ENCODE measurements around the gene ST3GAL5.
A peak's percentile ranks its signal among the peaks of the same experiment; 100 is the strongest.
"Not testable (repeated sequence)": the region's sequence is repeated elsewhere in the genome, so short reads cannot be mapped to it uniquely, and the experiment has no call there.

The ST3GAL5 gene

DNA sequence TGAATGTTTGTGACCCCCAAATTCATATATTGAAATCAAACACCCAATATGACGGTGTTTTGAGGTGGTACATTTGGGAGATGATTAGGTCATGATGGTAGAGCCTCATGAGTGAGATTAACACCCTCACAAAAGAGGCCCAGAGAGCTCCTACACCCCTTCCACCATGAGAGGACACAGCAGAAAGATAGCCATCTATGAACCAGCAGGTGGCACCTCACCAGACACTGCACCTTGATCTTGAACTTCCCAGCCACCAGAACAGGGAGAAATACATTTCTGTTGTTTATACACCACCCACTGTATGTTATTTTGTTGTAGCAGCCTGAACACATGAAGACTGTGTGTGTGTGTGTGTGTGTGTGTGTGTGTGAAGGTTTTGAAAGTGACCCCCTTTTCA is 58.1 kb downstream of the ST3GAL5 start:
- DNase-seq: no peak

DNA sequence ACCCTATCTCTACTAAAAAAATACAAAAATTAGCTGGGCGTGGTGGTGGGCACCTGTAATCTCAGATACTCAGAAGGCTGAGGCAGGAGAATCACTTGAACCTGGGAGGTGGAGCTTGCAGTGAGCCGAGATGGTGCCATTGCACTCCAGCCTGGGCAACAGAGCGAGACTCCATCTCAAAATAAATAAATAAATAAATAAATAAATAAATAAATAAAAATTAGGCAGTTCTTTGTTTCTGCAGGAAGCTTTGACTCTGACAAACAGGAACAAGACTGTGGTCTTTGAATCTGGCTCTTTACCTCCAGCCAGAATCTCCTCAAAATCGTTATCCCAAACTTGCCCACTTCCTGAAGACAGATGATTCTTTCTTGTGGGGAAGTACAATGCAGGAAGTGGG is 59.4 kb downstream of the ST3GAL5 start:
- not testable (repeated sequence) for DNase-seq

DNA sequence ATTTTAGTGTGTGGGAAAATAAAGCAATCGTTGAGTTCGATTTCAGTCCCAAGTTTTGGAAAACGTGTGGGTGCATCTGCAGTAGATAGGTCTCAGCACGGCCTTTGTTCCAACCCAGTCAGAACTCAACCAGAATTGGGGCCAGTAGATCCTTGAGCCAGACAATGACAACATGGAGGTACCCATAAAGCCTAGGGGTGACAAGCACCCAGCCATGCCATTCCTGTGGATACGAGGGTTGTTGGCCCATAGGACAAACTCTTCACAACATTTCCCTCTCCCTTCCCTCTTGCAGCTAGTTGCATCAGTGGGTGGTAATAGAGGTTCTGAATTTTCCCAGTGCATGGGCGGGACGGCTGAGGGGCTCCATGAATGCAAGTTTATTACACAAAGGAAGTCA is 60.1 kb downstream of the ST3GAL5 start:
- DNase-seq: no peak

DNA sequence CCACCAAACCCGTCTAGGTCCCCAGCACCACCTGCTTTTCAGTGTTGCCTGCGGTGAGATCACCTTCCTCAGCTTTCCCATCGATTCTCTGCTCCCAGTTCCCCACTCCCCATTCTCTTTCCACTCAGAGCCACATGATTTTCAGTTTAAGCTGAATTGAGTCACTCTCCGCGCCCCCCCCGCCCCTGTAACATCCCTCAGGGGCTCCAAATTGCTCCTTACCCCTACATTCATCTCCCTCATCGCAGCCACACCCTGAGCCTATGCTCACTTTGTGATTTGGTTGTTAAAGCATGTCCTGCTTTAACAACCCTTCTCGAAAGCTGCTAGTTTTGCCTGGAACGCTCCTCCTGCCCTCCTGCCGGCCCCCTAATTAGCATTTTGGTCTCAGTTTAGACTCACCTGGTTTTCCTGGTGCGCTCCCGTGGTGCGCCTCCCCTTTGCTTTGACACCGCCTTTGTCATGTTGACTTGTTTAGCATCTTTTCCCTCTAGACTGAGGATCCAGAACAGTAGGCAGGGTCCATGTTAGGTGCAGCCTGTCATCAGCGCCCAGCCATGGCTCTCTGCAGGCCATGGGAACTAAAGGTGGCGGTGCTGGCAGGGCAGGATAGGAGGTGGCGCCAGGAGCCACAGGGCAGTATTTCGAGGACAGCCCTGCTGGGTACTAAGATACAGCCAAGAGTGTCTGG is 60.8 kb downstream of the ST3GAL5 start:
- DNase-seq: no peak

DNA sequence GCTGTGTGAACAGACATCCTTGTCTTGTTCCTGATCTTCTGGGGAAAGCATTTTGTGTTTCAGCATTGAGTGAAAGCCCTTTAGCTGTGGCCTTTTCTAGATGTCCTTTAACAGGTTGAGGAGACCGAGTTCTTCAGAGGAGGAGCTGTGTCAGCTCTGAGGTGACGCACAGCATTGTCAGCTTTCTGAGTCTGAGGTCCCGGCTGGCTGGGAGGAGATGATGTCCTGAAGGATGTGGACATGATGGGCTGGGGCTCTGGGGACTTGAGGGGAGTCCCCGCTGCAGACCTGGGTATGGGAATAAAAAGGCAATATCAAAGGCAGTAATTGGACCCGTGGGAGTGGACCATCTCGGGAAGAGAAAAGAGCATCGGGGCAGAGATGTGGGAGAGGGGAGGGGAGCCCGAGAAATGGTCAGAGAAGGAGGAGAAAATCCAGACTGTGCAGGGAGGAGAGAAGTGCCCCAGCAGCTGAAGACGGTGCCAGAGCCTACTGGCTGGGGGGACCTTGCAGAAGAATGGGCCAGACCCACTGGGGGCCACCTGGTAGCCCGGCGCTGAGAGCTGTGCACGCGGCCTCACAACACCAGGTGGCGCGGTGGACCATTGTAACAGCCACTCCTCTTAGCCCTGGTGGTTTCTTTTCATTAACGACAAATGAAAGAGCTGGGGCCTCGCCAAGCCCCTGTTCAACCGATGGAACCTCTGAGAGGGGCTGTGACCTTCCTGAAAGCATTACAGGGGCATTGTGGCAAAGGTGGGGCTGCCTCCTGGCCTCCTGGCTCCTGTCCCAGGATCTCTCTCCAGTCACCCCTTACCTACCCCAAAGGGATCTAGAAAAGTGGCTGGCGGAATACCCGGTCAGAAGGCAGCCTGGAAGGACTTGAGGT is 61.6 kb downstream of the ST3GAL5 start:
- DNase-seq: peak; percentile 88

DNA sequence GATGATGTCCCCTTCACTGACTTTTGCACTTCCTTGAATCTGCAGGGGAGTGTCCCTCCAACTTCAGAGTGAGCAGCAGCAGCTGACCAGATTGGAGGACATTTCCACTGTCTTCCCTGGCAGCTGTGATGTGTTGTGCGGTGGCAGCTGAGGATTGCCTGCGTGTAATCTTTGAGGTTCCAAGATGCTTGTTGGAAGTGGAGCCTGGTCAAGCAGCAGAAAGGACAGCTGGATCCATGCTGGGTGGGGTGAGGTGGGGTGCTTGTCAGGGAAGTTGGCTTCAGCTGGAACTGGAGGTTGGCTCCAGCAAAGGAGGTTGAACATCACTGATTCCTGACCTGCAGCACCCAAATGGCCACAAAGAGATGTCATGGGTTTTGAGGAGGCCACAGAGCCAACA is 64.8 kb downstream of the ST3GAL5 start:
- DNase-seq: no peak

DNA sequence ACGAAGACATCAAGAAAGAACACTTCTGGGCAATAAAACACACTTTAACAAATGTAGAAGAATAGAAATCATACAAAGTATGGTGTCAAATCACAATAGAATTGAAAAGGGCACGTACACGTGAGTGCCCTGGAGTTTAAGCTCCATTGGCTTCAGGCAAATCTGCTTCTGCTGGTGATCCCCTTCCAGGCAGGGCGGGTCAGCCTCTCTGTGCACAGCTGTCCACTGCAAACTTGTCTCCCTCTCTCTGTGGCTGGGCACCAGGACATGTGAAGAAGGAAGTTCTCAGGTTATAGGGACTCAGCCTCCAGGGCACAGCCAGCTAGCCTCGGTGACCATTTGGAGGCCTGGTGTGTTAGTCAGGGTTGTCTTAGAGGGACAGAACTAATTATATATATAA is 66.0 kb downstream of the ST3GAL5 start:
- no peak for DNase-seq

DNA sequence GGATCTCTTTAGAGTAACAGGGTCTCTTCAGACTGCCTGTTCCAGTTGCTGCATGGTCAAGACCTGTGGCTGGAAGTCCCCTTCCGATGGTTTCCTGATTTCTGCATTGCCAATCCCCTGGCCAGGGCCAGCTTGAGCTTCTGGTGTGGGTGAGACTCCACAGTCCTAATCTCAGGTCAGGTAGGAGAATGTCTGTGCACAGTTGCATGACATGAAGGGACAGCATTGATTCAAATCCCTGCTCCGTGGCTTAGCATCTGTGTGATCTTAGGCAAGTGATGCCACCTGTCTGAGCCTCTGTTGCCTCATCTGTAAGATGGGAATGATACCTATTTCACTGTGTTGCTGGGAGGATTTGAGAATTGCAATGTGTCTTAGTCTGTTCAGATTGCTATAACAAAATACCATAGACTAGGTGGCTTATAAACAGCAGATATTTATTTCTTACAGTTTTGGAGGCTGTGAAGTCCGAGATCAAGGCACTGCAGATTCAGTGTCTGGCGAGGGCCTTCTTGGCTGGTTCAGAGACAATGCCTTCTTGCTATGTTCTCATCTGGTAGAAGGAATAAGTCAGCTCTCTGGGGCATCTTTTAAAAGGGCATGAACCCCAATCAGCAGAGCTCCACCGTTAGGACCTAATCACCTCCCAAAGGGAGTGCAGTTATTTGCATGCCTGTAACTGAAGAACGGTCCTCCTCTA is 68.8 kb downstream of the ST3GAL5 start:
- DNase-seq: no peak

DNA sequence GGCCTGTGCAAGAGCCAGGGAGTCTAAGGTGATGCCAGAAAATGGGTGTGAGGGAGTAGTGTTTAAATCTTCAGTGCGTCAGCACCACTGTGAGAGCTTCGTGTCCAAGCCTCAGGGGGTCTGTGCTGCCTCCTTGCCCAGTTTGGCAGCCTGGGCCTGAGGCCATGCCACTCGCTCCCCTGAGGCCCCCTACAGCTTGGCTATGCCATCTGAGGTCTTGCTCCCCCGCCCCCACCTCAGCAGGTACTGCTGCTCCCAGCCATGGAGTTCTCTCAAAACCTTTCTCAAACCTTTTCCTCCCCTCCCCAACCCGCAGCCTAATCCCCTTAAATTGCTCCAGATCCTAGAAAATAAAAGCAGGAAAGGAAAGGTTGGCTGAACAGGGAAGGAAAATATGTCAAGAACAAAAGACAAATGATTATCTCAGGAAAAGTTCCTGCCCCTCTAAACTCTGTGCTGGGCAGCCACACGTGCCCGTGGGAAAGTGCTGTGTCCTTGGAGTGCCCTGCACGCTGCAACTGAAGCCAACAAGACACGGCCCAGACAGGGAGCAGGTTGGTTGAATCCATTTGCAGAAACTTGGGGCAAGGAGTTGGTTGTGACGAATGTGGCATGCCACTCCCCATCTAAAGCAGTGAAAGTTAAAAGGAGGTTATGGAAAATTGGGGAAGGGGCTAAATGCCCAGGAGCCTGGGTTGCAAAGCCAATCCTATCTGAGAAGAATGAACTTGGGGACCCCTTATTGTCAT is 73.8 kb downstream of the ST3GAL5 start:
- DNase-seq: no peak

DNA sequence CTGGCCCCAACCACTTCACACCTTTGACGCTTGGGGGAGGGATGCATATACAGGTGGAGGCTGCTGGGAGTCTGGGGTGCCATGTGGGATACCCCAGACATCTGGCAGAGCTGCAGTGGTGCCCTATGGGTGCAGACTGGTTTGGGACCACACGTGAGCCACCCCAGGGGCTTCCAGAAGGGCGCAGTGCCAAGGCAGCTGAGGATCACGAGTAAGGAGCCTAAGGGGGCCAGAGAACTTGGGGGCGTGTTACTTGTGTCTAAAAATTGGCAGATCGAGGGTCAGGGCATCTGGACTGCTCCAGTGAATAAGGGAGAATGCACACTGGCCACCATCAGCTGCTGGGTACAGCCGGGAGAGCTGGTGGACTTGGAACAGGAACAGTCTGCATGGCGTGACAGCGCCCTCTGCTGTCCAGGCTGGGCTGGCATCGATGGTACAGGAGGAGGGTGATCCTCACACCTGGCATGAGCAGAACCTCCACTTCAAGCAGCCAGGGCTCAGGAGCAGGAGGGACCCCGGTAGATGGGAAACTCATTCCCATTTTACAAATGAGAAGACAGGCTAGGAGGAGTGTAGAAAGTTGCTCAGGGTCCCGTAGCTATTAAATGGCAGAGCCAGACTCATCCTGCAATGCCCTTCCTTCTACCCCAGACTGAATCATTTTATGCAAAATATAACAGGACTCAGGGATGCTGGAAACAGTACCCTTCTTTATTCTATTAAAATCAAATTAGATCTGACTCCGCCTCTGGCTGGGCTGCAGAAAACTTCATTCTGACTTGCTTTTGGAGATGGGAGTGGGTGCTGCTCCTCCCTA is 74.6 kb downstream of the ST3GAL5 start:
- peak; percentile 83 for DNase-seq

DNA sequence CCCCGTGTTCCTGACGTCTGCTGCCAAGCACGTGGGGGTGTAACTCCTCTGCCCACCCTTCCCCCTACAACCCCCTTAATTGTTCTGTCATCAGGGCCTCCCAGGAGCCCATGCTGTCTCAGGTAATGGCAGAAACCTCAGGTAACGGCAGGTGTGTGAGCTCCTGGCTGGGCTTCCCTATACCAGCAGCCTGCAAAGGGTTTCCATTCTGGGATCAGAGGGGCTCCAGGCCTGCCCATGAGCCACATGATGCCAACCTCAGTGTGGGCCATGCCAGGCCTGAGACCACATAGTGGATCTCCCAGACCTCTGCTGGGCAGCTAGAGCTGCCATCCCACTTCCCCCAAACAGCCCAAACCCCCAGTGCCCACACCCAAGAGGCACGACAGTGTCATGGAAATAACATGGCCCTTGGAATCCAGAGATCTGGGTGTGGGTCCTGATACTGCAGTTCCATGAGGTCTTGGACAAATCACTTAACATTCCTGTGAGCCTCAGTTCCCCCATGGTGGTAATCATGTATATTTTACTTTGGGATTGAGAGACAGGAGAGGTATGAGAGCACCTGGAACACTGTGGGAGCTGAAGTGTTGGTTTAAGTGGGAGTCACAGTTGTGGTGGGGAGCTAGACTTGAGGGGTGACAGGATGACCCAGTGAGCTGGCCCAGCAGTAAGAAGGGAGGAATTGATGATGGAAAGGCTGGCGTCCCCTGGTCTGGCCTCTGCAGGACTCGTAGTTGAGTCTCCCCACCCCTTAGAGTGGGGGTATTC is 75.4 kb downstream of the ST3GAL5 start:
- DNase-seq: no peak

DNA sequence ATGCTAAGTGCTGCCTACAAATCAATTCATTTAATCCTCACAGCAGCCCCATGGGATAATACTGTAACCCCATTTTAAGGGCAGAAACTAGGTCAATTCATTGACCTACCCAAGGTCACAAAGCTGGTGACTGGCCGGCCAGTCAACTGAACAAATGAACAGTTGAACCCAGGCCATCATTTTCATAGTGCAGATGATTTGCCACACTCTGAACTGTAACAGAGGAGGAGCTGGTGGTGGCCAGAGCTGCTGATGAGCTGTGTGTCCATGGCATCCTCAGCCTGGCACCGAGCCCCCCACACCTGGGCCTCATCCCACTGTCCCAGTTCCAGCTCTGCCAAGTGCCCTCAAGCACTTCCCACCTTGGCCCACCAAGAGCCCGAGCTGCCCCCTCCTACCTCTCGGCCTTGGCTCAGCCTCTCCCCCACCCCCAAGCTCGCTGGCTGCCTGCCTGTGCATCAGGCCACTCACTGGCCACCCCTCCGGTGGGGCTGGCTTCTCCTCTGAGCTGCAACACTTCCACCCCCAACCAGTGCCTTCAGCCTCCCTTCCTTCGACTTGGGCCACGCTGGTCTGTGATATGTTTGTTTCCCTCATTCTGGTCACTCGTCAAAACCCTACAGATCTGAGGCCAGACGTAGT is 76.6 kb downstream of the ST3GAL5 start:
- no peak for DNase-seq

DNA sequence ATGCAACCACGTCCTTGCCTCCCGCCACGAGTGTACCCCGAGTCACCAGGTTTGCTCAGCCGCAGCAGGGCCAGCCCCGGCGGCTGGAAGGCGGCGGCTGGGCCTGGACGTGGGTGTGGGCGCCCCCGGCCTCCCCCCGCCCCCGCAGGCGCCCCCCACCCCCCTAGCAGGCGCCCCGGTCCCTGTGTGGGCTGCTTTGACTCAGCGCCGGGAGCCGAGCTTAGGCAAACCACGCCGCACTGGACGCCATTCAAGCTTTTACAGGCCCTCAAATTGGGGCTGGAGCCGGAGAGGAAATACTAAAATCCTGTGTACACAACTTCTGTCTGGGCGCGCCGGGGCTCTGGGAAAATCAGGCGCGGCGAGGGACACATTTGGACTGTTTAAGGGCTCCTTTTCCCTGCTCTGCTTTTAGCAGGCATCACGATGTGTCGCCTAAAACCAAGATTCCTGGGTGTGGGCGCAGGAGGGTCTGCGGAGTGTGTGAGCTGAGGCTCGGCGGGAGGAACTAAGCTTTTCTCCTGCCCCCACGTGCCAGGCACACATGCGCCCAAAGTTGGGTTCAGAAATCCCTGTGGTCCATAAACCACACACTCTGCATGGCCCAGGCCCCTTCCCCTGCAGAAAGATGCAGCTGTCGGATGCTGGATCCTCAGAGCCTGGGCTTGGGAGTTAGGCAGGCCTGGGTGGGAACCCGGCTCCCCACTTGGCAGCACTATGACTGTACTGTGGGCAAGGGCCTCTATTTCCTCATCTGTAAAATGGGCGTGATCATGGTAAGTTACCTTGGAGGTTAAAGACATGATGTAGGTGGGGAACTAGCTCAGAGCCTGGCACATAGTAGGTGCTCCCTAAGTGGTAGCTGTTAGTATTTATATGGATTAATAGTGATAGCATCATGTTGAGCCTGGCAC is 77.4 kb downstream of the ST3GAL5 start:
- no peak for DNase-seq

DNA sequence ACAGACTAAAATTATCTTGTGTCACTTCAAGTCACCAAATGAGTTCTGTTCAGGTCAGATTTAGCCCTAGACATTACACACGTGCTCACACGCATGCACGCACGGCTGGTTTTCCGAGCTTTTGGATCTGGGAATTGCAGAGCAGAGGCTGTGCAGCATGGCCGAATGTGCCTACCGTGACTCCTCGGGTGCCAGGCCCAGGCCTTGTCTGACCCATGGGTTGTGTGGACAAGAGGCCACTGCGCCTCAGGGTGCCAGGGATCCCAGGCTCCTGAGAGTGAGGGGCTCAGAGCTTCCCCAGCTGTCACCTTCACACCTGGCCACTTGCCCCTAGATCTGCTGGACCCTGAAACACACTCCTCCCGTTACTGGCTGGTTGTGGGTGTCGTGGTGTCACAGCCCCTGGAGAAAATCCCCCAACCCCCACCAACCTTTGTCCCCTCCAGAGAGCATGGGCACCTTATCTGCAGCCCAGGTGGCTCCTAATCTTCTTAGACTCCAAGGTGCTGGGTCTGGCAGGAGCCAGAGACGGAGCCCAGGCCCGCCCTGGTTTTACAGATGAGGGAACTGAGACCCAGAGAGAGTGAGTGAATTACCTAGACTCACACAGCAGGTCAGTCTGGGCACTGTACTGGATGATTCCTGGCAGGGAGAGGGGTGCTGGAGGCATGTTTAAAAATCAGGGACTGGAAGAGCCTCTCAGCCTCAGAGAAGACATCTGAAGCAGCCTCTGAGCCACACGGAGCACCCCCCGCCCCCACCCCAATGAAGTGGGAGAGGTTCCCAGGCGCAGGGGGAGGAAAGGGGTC is 78.2 kb downstream of the ST3GAL5 start:
- no peak for DNase-seq

DNA sequence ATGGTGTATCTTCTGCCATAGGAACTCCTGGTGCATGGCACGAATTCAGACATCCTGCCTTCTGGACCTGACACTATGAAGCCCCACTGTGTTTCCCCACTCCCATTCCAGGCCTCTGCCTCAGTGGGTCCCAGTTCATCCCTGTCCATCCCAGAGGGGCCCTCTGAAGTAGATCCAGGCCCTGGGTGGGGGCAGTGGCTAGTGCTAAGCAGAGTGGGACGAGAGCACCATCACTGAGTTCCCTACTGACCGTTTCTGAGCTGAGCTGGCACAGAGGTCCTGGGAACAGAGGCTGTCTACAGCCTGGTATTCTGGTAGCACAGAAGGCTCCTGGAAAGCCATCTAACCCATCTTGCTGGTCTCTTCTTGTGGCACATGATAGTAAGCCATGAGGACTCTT is 81.0 kb downstream of the ST3GAL5 start:
- DNase-seq: no peak

DNA sequence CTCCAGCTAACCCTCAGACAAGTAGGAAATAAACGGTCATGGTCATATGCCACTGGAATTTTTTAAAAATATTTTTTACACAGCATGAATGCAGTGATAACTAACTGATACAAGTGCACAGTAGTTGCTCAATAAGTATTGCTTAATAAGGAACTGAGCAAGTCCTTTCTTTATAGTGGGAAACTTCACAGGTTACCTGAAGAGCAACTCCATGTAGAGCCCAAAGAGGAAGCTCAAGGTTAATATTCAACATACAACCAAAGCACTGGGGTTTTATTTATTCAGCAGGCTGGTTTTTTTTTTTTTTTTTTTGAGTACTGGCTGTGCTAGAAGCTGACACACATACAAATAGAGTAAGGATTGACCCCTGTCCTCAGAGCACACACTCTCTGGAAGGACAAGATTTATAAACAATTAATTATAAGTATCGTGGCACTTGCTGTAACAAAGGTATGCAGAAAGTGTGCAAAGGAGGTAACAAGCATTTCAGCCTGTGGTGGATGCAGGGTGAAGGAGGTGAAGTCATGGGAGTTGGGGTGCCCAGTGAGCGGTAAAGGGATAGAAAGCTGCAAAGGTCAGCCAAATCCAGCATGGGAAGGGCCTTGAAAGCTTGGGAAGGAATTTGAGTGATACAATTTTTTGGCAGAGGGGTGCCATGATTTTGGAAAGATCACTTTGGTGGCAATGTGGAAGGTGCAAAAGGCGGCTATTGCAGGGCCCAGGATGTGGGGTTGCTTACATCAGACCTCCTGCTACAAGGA is 82.3 kb downstream of the ST3GAL5 start:
- DNase-seq: no peak

DNA sequence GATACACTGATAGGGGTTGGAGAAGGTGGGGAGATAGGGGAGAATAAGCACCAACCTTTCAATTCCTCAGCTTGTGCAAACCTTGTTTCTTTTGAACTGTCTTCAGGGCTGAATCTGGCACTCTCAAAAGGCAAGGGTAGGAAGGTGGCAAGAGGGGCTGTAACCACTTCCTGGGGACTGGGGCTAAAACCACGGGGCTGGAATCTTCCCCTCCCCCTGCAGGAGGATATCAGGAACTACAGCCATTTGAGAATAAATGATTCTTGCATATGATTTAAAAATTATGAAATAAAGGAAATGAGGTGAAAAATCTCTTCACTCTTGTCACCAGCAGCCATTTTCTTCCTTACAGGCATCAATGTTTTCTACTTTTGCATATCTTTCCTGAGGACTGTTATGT is 84.2 kb downstream of the ST3GAL5 start:
- peak; percentile 69 for DNase-seq

Data from NCI-H1694 treated with DMSO at 0.1 percent for 48 hours (cell line).